ENCODE measurements around the gene CCDC178. TPM values are rescaled to one million over a fixed set of nuclear protein-coding genes. Genes with fewer than 3 reads are reported as not detected.

The CCDC178 gene
- total RNA-seq, 1 donor = 0.43 TPM

DNA sequence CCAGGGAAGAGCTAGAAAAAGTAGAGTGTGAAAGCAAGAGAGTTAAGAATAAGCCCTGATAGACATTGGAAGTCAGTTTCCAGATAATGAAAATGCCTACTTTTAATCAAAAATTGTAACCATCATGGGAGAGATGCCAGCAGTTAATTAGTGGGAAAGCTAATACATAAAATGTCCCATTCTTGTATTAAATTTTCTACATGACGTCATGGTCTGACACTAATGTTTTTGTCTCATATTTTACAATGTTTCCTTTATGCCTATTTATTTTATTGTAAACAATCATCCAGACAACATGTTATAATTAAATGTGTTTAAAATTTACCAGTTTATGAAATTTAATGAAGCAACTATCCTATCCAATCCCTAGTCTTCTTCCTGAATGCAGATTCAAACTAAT is 26.3 kb upstream of the CCDC178 start:
- TF ChIP-seq, protein P1, sequence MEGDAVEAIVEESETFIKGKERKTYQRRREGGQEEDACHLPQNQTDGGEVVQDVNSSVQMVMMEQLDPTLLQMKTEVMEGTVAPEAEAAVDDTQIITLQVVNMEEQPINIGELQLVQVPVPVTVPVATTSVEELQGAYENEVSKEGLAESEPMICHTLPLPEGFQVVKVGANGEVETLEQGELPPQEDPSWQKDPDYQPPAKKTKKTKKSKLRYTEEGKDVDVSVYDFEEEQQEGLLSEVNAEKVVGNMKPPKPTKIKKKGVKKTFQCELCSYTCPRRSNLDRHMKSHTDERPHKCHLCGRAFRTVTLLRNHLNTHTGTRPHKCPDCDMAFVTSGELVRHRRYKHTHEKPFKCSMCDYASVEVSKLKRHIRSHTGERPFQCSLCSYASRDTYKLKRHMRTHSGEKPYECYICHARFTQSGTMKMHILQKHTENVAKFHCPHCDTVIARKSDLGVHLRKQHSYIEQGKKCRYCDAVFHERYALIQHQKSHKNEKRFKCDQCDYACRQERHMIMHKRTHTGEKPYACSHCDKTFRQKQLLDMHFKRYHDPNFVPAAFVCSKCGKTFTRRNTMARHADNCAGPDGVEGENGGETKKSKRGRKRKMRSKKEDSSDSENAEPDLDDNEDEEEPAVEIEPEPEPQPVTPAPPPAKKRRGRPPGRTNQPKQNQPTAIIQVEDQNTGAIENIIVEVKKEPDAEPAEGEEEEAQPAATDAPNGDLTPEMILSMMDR (IDR thresholded peaks at IDR 0.05; ENCODE audit: insufficient read depth, low read depth, low read length) = no peak
- no peak overlapping the region for H3K4me3 ChIP-seq (ENCODE audit: low read depth, low read length)
- DNase-seq (ENCODE audit: low read depth) = no peak

DNA sequence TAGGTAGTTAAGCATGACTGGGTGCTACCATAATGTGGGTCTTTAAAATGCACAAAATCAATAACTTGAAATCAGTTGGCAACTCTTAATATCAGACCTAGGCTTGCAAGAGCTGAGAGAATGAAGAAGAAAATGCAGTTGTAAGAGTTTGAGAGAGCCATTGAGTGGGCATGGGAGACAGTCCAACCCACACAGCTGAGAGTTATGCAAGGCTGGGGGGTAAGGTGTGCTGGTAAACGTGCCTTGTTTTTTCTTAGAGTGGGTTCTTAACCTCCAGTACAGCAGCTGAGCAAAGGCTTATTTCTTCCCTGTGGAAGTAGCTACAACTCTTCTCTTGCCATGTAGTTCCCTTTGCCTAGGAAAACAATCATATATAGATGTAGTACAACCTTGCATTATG is 20.2 kb upstream of the CCDC178 start:
- no peak overlapping the region for H3K4me3 ChIP-seq (ENCODE audit: low read depth, low read length)
- no peak for DNase-seq (ENCODE audit: low read depth)
- TF ChIP-seq, protein P1 (IDR thresholded peaks at IDR 0.05; ENCODE audit: insufficient read depth, low read depth, low read length) = no peak

DNA sequence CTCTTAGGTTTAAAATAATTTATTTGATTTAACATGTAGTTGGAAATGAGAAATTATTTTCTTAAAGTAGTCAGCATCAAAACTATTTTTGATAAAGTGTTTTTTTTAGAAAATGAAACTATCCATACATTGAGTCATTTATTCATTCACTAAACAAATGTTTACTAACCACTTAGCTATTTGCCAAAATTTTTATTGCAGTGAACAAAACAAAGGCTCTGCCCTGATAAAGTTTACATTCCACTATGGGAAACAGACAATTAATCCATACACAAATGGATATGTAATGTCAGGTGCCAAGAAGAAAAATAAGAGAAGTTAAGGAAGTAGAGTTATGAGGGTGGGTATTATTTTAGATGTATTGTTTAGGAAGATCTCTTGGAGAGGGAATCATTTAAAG is 19.1 kb upstream of the CCDC178 start:
- TF ChIP-seq, protein P1 (IDR thresholded peaks at IDR 0.05; ENCODE audit: insufficient read depth, low read depth, low read length) = no peak
- H3K4me3 ChIP-seq (ENCODE audit: low read depth, low read length) = no peak overlapping the region
- DNase-seq (ENCODE audit: low read depth) = no peak

DNA sequence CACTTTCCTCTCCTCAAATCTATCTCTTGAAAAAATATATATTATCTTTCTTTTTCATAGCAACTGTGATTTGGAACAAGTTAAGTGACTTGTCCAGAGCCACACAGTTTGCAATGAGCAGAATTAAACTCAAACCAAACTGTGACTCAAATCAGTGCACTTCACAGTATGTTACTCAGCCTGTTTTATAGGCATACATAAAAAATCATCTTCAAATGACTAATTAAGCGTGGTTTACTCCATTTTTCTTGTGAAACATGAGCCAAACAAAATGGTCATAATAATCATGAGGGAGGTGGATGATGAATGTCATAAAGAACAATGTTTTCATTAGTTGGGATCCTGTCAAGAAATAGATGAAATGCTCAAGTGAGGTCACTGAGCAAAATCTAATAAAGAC is 6.1 kb upstream of the CCDC178 start:
- TF ChIP-seq, protein P1 (IDR thresholded peaks at IDR 0.05; ENCODE audit: insufficient read depth, low read depth, low read length) = no peak
- H3K4me3 ChIP-seq (ENCODE audit: low read depth, low read length) = no peak overlapping the region
- no peak for DNase-seq (ENCODE audit: low read depth)

DNA sequence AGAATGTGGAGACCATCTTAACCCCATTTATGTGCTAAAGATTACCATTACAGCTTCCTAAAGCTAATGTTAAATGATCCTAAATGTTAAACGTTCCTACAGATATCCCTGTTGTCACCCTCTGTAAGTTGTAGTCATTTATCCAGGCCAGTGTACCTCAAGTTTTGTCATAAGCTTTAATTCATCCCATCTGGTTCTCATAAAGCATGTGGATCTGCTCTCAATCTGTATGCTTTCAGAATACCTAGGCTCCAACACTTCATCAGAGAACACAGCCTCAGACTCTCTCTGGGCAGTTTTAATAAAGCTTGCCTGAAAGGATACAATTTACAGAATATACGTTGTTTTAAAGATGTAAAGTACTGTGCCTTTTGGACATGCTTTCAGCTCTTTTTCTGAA is 4.2 kb upstream of the CCDC178 start:
- no peak overlapping the region for H3K4me3 ChIP-seq (ENCODE audit: low read depth, low read length)
- TF ChIP-seq, protein P1 (IDR thresholded peaks at IDR 0.05; ENCODE audit: insufficient read depth, low read depth, low read length) = no peak
- DNase-seq (ENCODE audit: low read depth) = no peak

DNA sequence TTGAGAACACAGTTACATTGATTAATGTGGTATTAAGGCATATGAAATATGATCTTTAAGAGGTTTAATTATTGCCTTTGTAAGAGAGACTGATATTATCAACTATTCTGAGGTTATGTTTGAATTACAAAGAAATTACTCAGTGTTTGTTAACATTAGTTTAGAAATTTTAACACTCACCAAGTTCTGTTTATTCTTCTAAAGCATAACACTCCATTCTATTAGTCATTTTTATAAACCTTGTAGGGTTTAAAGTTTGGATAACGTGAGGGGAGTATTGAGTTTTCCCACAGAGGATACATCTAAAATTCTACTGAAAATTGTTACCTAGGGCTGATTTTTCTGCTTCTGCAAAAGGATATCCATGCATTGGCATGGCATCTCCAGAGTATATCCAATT is 7.7 kb downstream of the CCDC178 start:
- TF ChIP-seq, protein P1 (IDR thresholded peaks at IDR 0.05; ENCODE audit: insufficient read depth, low read depth, low read length) = no peak
- no peak for DNase-seq (ENCODE audit: low read depth)
- no peak overlapping the region for H3K4me3 ChIP-seq (ENCODE audit: low read depth, low read length)

DNA sequence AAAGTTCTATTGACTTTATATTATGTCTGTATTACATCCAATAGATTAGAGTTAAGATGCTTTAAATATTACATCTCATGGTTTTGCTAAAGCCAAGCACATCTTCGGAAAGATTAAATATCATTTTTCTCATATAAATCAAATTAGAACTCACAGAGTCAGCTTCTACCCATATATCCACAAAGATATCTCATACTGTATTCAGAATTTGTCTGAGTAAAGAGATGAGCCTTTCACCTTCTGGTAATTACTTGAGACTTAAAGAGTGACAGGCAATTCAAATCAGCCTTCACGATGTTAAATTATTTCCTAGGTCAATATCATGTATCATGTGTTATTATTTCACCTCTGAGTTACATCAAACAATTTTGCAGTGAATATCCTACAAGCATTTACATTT is 13.0 kb downstream of the CCDC178 start:
- TF ChIP-seq, protein P1 (IDR thresholded peaks at IDR 0.05; ENCODE audit: insufficient read depth, low read depth, low read length) = no peak
- H3K4me3 ChIP-seq (ENCODE audit: low read depth, low read length) = no peak overlapping the region
- DNase-seq (ENCODE audit: low read depth) = no peak

Data from fibroblast of villous mesenchyme (primary cell).